CD4-positive, alpha-beta T cell treated with Interleukin-21 for 1 hour (primary cell): Measurements from ENCODE around the gene PITHD1.
"Not testable (repeated sequence)": the region's sequence is repeated elsewhere in the genome, so short reads cannot be mapped to it uniquely, and the experiment has no call there.

Experiments used
- DNase-seq: peaks from one replicate; pipeline ENCODE4 v3.0.0-alpha.2; 2020

Gene PITHD1

GRCh38 chr1:23777979-23778814, at the start of gene PITHD1:
Gene PITHD1, plus strand, starts transcription at chr1:23778418. Its CDS starts 98 bp downstream, at chr1:23778516.
- DNase-seq = peak; percentile 87

GRCh38 chr1:23732363-23733224, 45.6 kb upstream of the PITHD1 start:
- no peak for DNase-seq

- not testable (repeated sequence) for DNase-seq
Observed at GRCh38 chr1:23733281-23733680, 44.9 kb upstream of the PITHD1 start.

GRCh38 chr1:23736437-23737134, 41.6 kb upstream of the PITHD1 start:
- no peak for DNase-seq

- no peak for DNase-seq
Observed at GRCh38 chr1:23741609-23742008, 36.6 kb upstream of the PITHD1 start.

GRCh38 chr1:23742670-23743286, 35.4 kb upstream of the PITHD1 start:
- no peak for DNase-seq

GRCh38 chr1:23743287-23744152, 34.7 kb upstream of the PITHD1 start, which contains the start of gene ELOA:
Gene ELOA, plus strand, starts transcription at chr1:23743471. Its CDS starts 33 bp downstream, at chr1:23743504.
- peak; percentile 77 for DNase-seq

- DNase-seq = peak; percentile 40
Observed at GRCh38 chr1:23745515-23745914, 32.7 kb upstream of the PITHD1 start.

- DNase-seq = no peak
Observed at GRCh38 chr1:23748016-23748415, 30.2 kb upstream of the PITHD1 start.

GRCh38 chr1:23751050-23751814, 27.0 kb upstream of the PITHD1 start:
- peak; percentile 55 for DNase-seq

GRCh38 chr1:23751815-23752200, 26.4 kb upstream of the PITHD1 start:
- no peak for DNase-seq

- no peak for DNase-seq
Observed at GRCh38 chr1:23752909-23753308, 25.3 kb upstream of the PITHD1 start.

GRCh38 chr1:23756676-23757075, 21.5 kb upstream of the PITHD1 start:
- no peak for DNase-seq

GRCh38 chr1:23757812-23758211, 20.4 kb upstream of the PITHD1 start:
- DNase-seq = no peak

GRCh38 chr1:23759277-23759676, 18.9 kb upstream of the PITHD1 start:
- DNase-seq = no peak

GRCh38 chr1:23763041-23763577, 15.1 kb upstream of the PITHD1 start:
- no peak for DNase-seq

GRCh38 chr1:23768733-23769132, 9.5 kb upstream of the PITHD1 start:
- DNase-seq = no peak

GRCh38 chr1:23772049-23772853, 6.0 kb upstream of the PITHD1 start:
- peak; percentile 87 for DNase-seq

GRCh38 chr1:23772854-23773242, 5.4 kb upstream of the PITHD1 start:
- no peak for DNase-seq
